Retinal pigment epithelial cell (primary cell): ENCODE data around the gene C10orf90.

Experiments used
- DNase-seq: peaks from one replicate; pipeline ENCODE4 v3.0.0-alpha.2; 2010; ENCODE audit warnings: low read depth
- H3K4me3 ChIP-seq: 2 replicates; pipeline ENCODE4 v1.5.1; 2011; ENCODE audit warnings: mild to moderate bottlenecking, low read length, control low read depth, moderate library complexity
- CTCF ChIP-seq: conservative IDR thresholded peaks from 2 replicates; pipeline ENCODE4 v1.5.1; 2011; ENCODE audit warnings: low read depth, low read length, control low read depth, inconsistent platforms

C10orf90 gene

GRCh38 chr10:126704649-126705048, 34.2 kb upstream of the C10orf90 start:
- no peak for TF ChIP-seq CTCF

GRCh38 chr10:126702181-126702580, 31.7 kb upstream of the C10orf90 start:
- DNase-seq, result no peak
- no peak overlapping the region for H3K4me3 ChIP-seq
- no peak for TF ChIP-seq CTCF

More at GRCh38 chr10:126704649-126705048, 34.2 kb upstream of the C10orf90 start:
- no peak for DNase-seq
- H3K4me3 ChIP-seq, result no peak overlapping the region

GRCh38 chr10:126701526-126701925, 31.0 kb upstream of the C10orf90 start:
- DNase-seq, result no peak
- no peak overlapping the region for H3K4me3 ChIP-seq
- no peak for TF ChIP-seq CTCF

- no peak for TF ChIP-seq CTCF
- DNase-seq, result no peak
- H3K4me3 ChIP-seq, result no peak overlapping the region
Measured at GRCh38 chr10:126696684-126697083, 26.2 kb upstream of the C10orf90 start.

- TF ChIP-seq CTCF, result no peak
- H3K4me3 ChIP-seq, result no peak overlapping the region
- DNase-seq, result no peak
Measured at GRCh38 chr10:126691456-126691855, 21.0 kb upstream of the C10orf90 start.

GRCh38 chr10:126690534-126690933, 20.0 kb upstream of the C10orf90 start:
- no peak for DNase-seq
- no peak overlapping the region for H3K4me3 ChIP-seq
- TF ChIP-seq CTCF, result no peak

- no peak for TF ChIP-seq CTCF
- DNase-seq, result no peak
Measured at GRCh38 chr10:126689461-126689994, 19.0 kb upstream of the C10orf90 start.

More at GRCh38 chr10:126689461-126689994, 19.0 kb upstream of the C10orf90 start:
- no peak overlapping the region for H3K4me3 ChIP-seq
